OCI-LY1 (cell line): ENCODE data around the gene TUBG1.

Experiments used
- EZH2 ChIP-seq: fragments of 200-600 bp; sonication (generic), shearing (Covaris generic); IDR thresholded peaks from 2 replicates; pipeline ENCODE4 v1.8.0; 2017; ENCODE audit warnings: borderline replicate concordance, mixed run types, mild to moderate bottlenecking, antibody characterized with exemption, low read length, moderate library complexity, mixed read lengths
- TF ChIP-seq, protein P1 (sequence below): fragments of 200-600 bp; sonication (generic), shearing (Covaris generic); IDR thresholded peaks from 2 replicates; pipeline ENCODE4 v1.5.1; 2017; ENCODE audit warnings: mild to moderate bottlenecking, antibody characterized with exemption, low read length, moderate library complexity, mixed read lengths

GRCh38 chr17:42581744-42582270, 27.7 kb upstream of the TUBG1 start:
- TF ChIP-seq, protein P1, sequence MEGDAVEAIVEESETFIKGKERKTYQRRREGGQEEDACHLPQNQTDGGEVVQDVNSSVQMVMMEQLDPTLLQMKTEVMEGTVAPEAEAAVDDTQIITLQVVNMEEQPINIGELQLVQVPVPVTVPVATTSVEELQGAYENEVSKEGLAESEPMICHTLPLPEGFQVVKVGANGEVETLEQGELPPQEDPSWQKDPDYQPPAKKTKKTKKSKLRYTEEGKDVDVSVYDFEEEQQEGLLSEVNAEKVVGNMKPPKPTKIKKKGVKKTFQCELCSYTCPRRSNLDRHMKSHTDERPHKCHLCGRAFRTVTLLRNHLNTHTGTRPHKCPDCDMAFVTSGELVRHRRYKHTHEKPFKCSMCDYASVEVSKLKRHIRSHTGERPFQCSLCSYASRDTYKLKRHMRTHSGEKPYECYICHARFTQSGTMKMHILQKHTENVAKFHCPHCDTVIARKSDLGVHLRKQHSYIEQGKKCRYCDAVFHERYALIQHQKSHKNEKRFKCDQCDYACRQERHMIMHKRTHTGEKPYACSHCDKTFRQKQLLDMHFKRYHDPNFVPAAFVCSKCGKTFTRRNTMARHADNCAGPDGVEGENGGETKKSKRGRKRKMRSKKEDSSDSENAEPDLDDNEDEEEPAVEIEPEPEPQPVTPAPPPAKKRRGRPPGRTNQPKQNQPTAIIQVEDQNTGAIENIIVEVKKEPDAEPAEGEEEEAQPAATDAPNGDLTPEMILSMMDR, result no peak
- TF ChIP-seq EZH2, result no peak
